Stimulated activated CD8-positive, alpha-beta memory T cell treated with anti-CD3 and anti-CD28 coated beads, Interleukin-2, amount 100 ng/mL, for 1 hour (primary cell): ENCODE measurements around the gene CX3CR1.

Experiments
- DNase-seq, 2 donors: peaks; one replicate each; pipeline ENCODE4 v3.0.0-alpha.2; 2020; ENCODE audit warnings: low read depth in 2 of 2

CX3CR1 gene

DNA sequence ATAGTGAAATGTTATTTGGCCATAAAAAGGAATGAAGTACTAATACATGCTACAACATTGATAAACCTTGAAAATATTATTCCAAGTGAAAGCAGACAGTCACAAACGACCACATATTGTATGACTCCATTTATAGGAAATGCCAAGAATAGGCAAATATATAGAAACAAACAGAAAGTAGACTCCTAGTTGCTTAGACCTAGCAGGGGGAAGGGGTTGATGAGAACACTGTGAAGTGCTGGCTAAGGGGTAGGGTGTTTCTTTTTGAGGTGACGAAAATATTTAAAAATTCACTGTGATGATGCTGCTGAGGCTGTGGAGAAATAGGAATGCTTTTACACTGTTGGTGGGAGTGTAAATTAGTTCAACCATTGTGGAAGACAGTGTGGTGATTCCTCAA is 56.9 kb downstream of the CX3CR1 start:
- no peak for DNase-seq

DNA sequence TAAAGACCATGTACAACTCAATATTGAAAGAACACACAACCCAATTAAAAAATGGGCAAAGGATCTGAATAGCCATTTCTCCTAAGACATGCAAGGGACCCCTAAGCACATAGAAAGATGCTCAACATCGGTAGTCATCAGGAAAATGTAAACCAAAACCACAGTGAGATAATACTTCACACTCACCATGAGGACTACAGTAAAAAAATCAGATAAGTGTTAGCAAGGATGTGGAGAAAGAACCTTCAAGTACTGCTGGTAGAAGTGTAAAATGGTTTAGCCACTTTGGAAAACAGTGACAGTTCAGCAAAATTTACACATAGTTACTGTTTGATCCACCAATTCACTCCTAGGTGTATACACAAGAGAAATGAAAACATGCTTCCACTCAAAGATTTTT is 57.4 kb downstream of the CX3CR1 start:
- DNase-seq, result no peak

DNA sequence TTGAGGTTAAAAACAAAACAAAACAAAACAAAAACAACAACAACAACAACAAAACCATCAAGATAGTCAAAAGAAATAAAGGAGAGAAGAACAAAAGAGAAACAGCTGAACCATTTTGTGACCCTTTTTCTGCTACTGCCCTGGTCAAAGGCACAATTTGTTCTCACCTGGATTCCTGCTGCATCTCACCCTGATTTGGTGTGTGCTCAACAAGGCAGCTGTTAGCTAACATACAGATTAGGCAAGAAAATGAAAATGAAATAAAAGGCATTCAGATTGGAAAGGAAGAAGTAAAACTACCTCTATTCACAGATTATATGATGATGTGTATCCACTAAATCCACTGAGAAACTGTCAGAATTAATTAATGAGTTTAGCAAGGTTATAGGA is 58.7 kb downstream of the CX3CR1 start:
- DNase-seq, result no peak

DNA sequence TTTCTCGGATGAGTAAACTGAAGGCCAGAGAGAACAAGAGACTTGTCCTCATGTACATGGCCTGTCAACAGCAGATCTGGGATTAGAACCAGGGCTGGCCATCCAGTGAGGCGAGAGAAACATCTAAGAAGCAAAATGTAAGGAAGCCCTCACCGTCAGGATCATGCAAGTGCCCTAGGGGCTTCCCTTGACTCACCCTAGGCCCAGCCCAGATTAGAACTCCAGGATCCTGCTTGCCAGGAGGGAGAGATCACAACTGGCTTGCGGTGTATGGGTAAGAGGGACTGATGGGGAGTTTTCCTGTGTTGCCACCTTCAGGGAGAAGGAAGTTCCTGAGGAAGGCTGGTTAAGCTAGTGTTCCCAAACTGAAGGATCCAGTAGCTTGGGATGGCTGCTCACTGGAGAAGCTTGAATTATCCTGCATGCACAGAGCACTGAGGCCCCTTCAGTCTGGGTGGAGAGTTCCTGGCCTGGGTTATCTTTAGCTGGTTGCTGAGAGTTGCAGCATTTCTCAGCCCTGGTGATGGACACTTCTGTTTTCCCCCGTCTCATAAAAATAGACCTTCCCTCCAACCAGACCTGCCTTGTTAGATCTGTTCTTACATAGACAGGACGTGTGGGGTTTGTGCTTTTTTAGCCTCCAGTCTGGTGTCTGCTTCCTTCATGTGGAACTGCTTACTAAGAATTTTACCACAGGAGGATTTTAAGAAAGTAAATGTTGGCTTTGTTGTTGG is 59.3 kb downstream of the CX3CR1 start:
- DNase-seq, result no peak

DNA sequence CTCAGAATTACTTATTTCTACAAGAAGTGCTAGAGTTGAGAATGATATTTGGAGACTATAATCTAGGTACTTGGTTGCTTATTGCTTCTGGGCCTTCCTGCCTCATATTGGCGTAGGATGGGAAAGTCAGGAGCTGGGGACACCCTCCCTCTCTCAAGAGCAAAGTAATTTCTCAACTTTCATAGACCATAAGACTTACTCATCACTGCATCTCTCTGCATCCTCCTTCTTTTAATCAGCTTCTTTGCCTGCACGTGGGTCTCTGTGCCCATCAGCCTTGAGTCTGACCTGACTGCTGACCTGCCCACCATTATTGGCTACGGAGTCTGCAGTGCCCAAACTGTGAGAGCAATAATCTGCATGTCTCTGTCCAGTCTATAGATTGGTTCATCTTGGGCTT is 60.1 kb downstream of the CX3CR1 start:
- no peak for DNase-seq

DNA sequence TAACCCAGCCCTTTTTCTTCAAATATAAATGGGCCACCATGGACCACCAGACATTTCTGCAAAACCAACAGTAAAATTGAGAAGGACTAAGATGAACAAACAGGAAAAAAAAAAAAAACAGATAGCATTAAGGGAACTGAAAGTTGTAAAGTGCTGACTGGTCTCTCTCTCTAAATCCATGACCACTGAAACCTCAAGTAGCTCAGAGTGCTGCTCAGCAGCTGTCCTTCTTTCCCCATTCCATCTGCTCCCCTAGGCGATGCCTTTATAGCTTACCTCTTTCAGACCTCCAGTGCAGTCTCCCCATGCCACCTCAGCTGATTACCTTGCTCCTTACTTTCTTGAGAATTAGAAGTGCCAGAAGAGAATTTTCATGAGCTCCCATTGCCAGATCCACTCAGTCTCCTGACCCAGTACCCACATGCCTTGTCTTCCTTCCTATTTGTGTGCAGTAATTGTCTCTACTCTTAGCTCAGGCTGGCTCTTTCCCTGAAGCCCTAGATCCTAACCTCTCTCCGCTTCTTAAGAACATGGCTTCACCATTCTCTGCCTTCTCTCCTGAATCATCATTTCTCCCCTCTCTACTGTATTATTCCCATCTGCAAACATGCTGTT is 63.6 kb downstream of the CX3CR1 start:
- DNase-seq, result no peak

DNA sequence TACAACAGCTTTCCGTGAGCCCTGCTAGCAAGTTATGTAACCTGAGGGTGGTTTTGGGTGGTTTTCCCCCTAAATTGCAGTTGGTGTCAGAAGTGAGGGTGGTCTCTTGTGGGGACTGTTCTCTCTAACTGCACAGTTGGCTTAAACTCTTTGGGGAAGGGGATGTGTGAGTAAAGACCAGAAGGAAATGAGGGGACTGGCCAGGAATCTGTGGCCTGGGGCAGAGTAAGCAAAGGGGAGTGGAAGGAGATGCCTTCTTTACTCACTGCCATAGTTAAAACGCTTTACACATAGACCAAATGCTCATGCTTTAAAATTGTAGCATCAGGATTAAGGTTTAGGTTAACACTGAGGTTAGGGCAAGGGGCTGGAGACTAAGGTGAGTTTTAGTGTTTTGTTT is 66.2 kb downstream of the CX3CR1 start:
- DNase-seq, result no peak
